A172 (cell line): ENCODE data around the gene DNAJB7. TPM values are rescaled to one million over a fixed set of nuclear protein-coding genes. Genes with fewer than 3 reads are reported as not detected.
A peak's percentile ranks its signal among the peaks of the same experiment; 100 is the strongest.
"Not testable (repeated sequence)": the region's sequence is repeated elsewhere in the genome, so short reads cannot be mapped to it uniquely, and the experiment has no call there.

Source experiments
- DNase-seq: peaks from one replicate; pipeline ENCODE4 v3.0.0-alpha.2; 2015; ENCODE audit warnings: low spot score
- total RNA-seq: library from RNA; depleted of rRNA; stranded (reverse); fragments of >200 nt; shearing (Covaris generic); gene quantifications from 2 replicates; pipeline ENCODE4 v1.2.3, GENCODE V29; 2014; rRNA removed

Gene DNAJB7
- total RNA-seq, 1 experiment from 2014 or later: not detected

- no peak for DNase-seq
These were observed 17.0 kb downstream of the DNAJB7 start for GRCh38 chr22:40844951-40845350.

- no peak for DNase-seq
These were observed 23.4 kb downstream of the DNAJB7 start for GRCh38 chr22:40838486-40838885.

GRCh38 chr22:40834619-40835018, 27.3 kb downstream of the DNAJB7 start:
- no peak for DNase-seq

DNA sequence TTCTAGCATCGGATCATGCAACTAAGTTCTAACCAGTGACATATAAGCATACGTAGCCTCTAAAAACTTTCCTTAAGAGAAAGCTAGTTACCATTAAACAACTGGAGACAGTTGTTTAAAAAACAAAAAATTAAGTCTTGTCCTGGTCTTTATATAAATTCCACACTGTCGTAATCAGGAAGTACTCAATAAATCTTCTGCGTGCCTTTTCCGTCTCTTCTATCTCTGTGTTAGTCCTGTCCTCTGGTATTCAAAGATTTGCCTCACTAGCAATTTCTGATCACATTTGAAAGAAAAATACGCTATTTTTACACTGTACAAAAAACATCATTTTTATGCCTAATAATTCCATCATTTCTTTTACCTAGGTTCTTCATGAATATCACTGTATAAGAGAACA, 32.8 kb downstream of the DNAJB7 start:
- DNase-seq: no peak

DNA sequence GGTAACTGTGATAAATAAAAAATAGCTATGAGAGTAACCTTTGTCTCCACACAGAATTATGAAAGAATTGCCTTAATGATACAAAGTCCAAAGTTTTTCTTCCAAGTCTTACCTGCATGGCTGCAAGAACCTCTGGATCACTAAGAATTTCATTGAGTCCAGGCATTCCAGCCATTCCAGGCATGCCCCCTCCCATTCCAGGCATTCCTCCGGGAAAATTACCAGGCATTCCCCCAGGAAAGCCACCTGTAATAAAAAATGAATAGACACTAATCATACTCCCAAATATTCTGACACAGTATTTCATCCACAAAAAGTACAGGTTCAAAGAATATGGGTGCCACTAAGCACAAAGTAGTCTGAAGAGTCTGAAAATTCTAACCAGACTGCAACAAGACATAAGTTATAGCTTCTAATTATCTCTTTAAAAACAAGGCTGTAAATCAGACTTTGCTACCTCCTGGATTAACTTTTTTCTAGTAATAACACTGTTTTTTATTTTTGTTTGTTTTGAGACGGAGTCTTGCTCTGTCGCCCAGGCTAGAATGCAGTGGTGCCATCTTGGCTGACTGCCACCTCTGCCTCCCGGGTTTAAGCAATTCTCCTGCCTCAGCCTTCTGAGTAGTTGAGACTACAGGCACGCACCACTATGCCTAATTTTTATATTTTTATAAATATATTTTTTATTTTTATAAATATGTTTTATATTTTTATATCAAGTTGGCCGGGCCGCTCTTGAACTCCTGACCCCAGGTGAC, 34.8 kb downstream of the DNAJB7 start:
- peak; percentile 4 for DNase-seq

GRCh38 chr22:40826292-40826691, 35.6 kb downstream of the DNAJB7 start:
- not testable (repeated sequence) for DNase-seq

GRCh38 chr22:40823426-40823825, 38.5 kb downstream of the DNAJB7 start:
- no peak for DNase-seq

DNA sequence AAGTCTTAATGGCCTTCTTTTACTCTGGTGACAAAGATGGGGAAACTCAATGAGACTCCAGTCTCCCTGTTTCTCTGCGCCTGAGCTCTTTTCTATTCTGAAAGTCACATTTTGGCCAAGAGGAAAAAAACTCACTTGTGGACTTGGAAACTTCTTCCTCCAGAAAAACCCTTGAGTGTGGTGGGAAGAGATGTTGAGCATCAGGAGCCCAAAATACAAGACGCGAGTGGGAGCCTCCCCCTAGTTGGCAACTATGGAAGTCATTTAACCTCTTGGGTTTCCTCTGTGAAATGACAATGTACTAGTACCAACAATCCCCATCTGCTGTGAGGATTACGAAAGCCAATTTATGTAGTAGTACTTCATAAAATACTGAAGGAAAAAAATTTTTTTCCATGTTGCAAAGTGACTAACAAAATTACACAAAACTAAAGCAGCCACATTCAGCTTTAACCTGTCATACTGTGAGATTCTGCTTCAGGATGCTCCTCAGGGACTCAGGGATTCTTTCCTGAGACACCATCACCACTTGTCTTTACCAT, 42.2 kb downstream of the DNAJB7 start:
- DNase-seq: peak; percentile 19

DNA sequence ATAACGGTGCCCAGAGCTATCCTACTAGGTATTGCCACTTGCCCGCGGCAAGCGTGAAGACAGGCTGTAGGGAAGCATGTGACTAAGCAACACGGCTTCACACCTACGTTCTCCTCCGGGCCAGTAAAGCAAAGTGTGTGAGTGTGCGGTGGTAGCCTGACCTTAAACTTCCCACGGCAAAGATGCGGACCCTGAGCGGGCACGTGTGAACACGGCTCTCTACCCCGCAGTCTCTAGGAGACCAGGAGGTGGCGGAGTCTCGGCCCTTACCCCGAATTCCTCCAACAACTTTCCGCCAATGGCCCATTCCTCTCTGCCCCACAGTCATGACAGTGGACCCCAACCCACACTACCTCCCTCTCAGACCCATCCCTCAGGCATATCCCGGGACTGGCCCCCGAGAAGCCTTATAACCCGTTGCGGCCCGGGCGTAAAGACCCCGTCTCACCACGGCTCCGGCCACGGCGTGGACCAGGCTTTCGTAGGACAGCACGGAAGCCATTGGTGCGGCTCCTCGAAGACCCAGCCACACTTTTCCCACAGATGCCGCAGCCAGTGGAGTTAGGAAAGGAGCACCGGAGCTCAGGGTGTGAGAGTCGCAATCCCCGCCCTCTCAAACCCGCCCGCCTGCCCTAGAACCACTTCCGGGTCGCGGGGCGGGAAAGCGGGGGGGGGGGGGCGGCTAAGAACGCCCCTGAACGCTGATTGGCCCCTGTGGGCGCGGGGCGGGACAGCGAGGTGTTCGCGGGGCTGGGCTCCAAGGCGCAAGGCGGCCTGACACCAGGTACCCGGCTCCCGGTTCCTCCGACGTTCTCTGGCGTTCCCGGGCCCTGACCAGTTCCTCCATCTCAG, 42.9 kb downstream of the DNAJB7 start, which contains the start of gene SLC25A17:
Gene SLC25A17, minus strand, starts transcription at position 600 of the 852 bp plus-strand sequence. Its CDS starts 98 bp downstream, at position 502.
- DNase-seq: peak; percentile 61

- DNase-seq: no peak
These were observed 43.6 kb downstream of the DNAJB7 start for GRCh38 chr22:40818192-40818746.

DNA sequence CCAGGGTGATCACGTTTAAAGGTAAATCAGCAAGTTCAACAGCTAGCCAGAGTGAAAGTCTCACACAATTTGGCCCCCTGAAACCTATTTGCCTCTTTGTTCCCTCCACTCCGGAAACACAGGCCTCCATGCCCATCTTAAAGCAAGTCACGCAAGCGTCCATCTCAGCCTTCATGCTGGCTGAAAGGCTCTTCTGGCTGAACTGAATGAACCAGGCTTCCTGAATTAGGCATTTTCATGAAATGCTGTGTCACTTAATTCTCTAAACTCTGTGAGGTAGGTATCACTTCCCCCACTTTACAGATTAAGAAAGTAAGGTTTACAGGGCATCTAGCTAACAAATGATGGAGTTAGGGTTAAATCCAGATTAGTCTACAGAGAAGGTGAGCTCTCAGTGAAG, 44.2 kb downstream of the DNAJB7 start:
- no peak for DNase-seq

DNA sequence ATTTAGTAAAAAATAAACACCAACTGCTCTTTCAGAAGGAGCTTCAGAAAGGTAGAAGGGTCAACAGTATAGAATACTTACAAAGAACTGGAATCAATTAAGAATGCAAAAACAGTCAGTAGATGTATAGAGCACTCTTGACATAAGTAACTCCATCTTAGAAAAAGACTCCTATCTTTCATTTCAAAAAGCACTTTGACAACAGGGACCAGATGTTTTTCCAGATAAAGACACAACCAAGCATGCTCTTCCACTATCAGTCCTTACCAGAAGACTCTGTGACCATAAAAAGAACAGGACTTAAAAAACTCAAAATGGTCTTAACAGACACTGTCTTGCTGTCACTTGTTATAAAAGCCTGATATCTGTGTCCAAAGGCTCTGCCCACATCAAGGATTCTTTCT, 48.0 kb downstream of the DNAJB7 start:
- DNase-seq: no peak

Other genes starting within 250 kb of the DNAJB7 start
- 47.7 and 56.5 TPM in 2 replicates for gene MRTFA, start 225.4 kb downstream of the DNAJB7 start, total RNA-seq
- not detected in 2 replicates for gene MCHR1, start 182.6 kb downstream of the DNAJB7 start, total RNA-seq
- 24.8 and 28.2 TPM in 2 replicates for gene SLC25A17, start 42.8 kb downstream of the DNAJB7 start, total RNA-seq
- 202 and 210 TPM in 2 replicates for gene ST13, start 5.5 kb downstream of the DNAJB7 start, total RNA-seq
- 6.4 and 8.5 TPM in 2 replicates for gene XPNPEP3, start 5.0 kb downstream of the DNAJB7 start, total RNA-seq
- 67.1 and 101 TPM in 2 replicates for gene RBX1, start 89.3 kb upstream of the DNAJB7 start, total RNA-seq
- gene EP300, start 230.5 kb upstream of the DNAJB7 start, total RNA-seq: 7.5 and 8.1 TPM in 2 replicates